Stimulated activated CD4-positive, alpha-beta T cell treated with anti-CD3 and anti-CD28 coated beads, Interleukin-1b, Interleukin-23, amount 100 ng/mL, for 1 hour (primary cell): ENCODE results near the gene GALNT10.
"Not testable (repeated sequence)": the region's sequence is repeated elsewhere in the genome, so short reads cannot be mapped to it uniquely, and the experiment has no call there.

ENCODE experiments used
- DNase-seq, 2 donors: peaks; one replicate each; pipeline ENCODE4 v3.0.0-alpha.2; 2020; ENCODE audit warnings: low read depth in 2 of 2

Gene GALNT10

DNA sequence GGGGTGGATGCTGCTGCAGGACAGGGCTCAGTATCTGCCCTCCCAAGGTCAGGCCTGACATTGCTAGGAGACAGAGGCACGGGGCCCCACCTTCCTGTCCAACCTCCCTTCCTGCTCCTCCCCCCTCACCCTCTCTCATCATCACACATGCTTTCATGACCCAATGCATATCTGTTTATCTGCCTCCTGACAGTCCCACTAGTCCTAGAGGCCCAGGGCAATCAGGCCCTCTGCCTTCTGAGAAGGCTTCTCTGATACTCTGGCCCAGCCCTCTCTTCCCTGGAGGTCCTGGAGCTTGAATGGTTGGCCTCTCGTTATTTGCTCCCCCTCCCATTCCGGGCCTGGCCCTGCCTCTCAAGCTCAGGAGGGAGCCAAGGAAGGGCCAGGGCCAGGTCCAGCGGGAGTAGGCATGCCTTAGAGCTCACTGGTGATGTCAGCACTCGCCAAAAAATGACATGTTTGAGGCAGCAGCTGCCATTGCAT, 164.6 kb downstream of the GALNT10 start:
- DNase-seq, result no peak

DNA sequence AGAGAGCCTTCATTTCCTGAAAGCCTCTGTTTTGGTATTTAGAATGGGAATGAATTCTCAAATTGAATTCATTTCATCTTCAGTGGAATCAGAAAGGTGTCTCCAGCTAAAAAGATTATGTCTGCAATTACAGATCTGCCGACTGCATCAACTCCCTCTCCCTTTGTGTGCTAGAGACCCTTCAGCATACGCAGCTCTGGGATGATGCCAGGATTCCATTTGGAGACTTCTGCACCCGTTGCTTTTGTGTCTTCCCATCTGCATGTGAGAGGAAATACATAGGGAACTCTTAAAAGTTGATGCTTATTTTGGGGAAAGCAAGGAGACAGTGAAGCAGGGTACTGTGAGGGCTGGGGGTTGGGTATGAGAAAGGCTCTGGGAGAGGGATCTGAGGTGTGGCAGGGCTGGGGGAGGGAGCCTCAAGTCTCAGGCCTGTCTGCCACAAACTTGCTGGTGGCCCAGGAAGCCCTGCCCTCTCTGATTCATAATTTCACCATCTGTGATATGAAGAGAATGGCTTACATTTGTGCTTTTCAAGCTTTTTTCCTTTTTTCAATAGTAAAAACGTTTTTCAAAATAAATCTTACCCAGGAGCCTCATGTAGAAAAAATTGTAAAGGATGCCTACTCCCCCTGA, 165.6 kb downstream of the GALNT10 start:
- no peak for DNase-seq

DNA sequence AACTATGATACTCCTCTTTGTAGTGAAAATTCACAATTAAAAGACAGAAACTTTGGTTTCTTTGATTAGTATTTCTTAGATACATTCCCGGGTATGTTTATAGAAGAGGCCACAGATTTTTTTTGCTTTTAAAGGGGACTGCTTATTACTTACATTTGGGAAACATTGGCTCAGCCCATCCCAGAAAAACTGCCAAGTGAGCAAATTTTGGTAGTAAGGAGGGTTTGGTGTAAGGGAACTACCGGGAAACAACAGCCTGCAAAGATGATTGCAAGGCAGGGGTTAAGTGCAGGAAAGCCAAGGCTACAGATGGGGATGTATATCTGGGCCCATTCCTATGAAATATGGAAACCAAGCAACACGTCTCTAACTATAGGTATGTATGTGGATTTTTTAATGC, 166.4 kb downstream of the GALNT10 start:
- no peak for DNase-seq

DNA sequence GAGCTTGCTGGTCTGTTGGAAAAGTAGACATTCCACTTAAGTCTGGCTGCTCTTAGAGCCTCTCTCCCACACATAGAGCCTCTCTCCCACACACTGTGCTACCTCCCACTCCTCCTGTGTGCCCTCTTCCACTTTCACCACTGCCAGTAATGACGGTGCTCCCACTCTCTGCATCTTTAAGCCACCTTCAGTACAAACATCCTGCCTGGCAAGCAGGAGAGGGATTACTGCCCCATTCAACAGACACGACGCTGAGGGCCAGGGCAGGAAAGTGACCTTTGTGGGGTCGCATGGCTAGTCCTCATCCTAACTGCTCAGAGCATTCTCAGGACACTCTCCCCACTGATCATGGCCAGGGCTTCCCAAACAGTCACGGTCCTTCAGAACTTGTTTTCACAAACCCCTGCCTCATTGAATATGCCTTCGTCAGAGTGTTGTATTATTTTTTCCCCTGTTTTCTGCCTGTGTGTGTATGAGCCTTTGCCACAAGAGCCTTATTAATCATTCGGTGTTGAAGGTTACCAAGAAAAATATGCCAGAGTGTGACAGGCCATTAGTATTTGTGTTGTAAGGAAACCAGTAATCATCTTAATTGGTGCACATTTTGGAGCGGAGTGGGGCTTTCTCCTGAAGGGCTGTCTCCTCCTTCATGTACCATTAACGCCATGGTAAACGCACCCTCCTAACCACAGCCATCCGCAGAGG, 168.1 kb downstream of the GALNT10 start:
- DNase-seq, result no peak

DNA sequence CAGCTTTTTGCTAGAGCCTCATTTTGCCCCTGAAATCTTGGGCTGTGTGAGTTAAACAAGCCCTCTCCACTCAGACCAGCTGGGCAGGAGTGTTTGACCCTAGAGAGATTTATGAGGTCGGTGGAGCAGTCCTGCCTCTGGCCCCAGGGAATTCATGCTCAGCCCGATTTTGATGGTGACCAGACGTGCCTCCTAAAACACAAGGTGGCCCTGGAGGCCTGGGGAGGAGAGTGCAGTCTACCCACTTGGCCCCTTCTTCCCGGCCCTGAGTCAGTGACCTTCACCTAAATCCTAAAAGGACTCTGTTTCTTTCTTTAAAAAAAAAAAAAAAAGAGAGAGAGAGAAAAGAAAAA, 168.7 kb downstream of the GALNT10 start:
- no peak for DNase-seq

DNA sequence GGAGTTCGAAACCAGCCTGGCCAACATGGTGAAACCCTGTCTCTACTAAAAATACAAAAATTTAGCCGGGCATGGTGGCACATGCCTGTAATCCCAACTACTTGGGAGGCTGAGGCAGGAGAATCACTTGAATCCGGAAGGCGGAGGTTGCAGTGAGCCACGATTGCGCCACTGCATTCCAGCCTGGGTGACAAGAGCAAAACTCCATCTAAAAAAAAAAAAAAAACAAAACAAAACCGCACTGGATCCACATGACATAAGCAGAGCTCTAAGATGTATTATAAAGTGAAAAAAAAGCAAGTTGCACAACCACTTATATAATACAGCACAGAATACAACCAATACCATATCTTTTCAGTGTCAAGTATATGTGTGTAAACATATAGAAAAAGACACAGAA, 169.7 kb downstream of the GALNT10 start:
- not testable (repeated sequence) for DNase-seq

DNA sequence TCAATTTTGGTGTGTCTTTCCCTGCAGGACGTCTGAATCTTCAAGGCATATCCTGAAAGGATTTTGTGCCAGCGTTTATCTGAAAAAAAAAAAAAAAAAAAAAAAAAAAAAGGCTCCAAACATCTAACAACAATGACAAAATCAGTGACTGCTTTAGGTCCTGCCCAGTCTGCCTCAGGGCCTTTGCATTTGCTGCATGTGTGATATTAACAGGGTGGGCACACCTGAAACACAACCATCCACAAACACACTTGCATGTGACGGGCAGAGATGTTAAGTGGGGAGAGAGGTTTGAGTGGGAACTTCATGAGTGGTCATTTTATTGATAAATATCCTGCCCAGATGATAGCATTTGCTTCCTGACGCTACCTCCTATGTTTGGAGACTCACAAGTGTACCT, 172.9 kb downstream of the GALNT10 start:
- no peak for DNase-seq

DNA sequence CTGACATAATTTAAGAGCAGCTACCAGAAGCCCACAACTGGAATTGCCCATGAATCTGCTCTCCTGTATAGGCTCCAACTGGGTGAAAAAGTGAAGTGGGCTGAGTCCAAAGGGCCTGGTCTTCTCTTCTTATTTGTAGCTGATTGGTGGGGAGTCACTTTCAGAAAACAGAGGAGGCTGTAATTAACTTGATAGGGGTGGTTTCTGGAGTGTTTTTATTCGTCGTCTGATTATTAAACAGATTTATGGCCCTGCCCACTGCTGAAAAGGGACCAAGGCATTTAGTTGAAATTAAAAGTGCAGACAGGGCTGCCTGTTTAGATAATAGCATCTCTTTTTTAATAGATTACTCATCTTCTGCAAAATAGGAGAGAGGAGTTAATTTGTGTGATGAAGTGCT, 174.2 kb downstream of the GALNT10 start:
- DNase-seq, result no peak

DNA sequence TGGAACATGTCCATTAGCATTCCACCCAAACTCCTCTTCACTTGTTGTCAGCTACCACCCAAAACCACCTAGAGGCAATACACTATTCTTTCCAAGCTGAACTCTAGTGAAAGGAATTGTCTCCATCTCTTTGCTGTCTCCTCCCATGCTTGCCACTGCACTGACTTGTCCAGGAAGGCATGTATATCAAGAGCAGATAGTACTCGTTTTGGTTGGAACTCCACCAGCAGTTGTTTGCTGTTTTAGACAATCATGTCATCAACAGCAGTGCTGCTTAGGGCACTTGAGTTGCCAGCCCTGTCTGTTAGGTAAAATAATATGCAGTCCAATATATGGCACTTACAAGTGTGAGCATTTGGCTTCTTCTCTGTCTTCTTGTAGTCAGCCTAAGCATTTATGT, 175.3 kb downstream of the GALNT10 start:
- no peak for DNase-seq

DNA sequence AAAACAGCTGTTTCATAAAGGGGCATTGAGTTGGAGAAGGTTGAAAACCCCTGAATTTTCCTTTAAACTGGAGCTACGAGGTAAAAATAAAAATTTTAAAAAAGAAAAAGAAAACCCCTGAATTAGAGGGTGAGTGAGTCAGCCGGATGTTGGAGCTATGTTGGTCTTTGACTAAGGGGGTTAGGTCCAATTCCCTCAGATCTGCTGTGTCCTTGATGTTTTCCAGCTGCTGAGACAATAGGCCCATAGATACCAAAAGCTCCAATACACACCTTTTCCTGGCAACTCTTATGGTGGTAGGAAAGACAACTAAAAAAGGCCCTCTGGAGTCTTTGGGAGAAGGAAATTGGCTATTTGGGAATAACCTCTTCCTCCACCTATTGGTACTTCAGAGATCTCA, 175.8 kb downstream of the GALNT10 start:
- no peak for DNase-seq

DNA sequence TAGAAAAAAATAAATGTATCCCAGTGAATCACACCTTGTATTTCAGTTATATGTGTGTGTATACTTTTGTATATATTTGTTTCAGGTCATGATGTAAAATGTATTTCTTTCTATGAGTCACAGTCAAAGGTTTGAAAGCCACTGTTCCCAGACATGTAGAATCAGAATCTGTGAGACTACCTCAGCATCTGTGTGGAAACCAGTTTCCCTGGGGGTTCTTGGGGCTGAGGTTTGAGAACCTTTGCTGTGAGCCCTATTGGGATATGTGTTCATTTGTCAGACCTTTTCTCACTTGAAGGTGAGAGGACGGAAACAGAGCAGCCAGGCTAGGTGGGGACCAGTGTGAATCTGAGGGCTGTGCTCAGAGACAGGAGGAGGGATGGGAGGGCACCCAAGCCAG, 176.6 kb downstream of the GALNT10 start:
- no peak for DNase-seq

DNA sequence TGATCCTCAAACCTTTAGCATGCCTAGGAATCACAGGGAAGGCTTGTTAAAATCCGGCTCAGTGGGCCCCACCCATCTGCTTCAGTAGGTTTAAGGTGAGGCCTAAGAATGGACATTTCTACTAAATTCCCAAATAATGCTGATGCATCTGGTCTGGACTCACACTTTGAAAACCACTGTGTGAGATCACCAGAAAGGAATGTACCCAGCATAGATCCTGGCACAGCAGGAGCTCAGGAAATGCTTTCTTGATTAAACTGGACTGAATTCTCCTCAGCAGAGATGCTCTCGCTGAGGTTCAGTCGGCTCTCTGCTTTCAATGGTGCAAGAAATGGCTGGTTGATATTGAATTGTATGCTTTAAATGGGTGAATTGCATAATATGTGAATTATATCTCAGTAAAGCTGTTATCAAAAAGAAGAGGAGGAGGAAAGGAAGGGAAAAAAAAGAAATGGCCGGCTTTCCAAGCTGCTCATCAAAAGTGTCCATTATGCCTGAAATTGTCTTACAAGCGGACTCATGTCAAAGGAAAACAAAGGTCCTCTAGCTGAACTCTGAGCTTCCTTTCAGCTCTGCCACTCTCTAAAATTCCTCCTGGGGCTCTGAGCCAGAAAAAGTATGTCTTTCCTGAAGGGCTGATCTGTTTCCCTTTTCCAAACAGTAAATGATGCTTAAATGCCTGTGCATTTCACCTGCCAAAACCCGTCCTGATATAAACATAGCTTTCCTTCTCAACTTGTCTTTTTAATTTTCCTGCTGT, 177.7 kb downstream of the GALNT10 start:
- no peak for DNase-seq

DNA sequence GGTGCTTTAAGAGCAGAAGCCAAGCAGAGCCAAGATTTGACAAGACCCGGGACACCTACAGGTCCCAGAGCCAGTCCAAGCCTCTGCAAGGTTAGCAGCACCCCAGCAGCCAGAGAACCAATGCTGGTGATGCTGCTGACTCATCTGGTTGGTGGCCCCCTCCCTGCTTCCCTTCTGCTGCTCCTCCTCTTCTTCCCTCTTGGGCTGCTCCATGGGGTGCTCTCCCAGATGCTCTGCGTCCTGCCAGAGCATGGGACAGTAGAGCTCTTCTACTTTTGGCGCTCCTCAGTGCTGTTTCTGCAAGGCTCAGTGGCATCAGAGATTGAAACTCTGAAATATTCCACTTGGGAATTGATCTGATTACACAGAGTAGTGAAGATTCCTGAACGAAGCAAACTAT, 179.1 kb downstream of the GALNT10 start:
- no peak for DNase-seq

DNA sequence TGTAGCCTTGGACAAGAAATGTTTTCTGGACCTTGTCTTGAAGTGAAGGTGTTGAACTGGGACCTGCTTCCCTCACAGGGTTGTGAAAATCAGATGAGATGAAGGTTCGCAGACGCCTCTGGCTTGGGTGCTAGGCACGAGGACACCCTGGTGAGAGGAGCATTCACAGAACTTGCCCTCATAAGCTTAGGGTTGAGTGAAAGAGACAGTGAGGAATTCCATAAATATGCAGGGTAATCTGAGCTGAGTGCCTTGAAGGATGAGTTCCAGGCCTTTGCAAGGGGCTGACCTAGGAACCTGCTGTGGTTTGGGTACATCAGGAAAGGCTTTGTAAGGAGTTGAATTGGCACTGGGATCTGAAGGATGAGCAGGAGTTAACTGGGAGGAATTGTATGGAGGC, 179.6 kb downstream of the GALNT10 start:
- no peak for DNase-seq

DNA sequence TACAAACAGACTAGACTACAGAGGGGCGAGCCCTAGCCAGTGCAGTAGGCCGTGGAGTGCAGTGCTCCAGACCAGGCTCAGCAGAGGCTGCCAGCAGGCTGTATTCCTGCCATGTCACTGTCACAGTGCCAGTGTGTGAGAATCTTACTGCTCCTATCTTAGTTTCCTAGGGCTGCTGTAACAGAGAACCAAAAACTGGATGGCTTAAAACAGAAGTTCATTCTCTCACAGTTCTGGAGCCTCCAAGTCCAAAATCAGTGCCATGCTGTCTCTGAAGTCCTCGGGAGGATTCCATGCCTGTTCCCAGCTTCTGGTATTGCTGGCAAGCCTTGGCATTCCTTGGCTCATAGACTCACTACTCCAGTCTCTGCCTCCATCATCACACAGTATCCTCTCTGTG, 180.3 kb downstream of the GALNT10 start:
- DNase-seq, result no peak

DNA sequence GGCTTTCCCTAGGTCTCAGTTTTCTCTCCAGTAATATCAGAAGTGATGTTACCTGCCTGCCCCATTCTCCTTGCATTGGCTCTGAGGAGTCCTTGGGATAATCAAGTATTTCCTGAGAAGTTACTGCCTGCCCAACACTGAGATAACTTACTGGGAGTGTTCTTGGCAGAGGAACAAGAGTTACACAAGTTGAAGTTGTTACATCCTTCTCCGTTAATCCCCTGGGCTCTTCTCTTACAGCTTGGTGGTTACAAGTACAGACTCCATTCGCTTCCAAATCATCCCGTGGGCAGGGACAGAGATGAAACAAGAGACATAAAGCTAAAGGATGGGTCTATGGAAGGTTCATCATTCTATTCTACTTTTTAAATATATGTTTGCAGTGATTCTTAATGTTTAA, 181.2 kb downstream of the GALNT10 start:
- DNase-seq, result no peak

DNA sequence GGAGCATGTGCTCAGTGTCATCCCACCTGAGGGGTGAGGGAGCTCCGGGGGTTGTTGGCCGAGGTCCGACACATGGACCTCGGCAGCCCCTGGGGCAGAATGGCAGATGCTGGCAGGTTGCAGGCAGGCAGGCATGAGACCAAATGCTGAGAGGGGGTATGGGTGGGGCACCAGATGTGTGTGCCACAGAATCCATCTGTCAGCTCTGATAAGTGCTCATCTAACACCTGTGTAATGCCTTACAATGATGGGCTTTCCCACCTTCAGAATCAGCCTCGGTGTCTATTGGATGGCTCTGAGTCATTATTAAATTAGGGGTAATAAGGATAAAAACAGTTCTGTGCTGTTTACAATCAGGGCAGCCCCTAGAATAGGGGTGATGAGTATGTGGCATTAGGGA, 182.1 kb downstream of the GALNT10 start:
- no peak for DNase-seq

DNA sequence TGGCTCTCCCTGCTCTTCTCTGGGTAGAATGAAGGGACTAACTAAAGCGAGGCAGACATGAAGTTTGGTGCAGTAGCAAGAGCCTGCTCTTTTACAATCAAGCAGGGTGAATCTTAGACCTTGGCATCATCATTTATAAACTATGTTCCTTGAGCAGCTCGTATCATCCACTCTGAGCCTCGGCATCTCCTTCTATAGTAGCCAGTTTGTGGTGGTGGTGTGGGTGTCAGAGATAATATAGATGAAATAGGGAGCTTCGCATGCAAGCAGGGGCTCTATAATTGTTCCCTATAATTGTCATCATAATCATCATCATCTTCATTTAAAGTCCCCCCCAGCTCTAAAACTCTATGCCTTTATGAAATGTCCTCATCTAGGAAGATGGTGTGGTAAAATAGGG, 182.8 kb downstream of the GALNT10 start:
- DNase-seq, result no peak

DNA sequence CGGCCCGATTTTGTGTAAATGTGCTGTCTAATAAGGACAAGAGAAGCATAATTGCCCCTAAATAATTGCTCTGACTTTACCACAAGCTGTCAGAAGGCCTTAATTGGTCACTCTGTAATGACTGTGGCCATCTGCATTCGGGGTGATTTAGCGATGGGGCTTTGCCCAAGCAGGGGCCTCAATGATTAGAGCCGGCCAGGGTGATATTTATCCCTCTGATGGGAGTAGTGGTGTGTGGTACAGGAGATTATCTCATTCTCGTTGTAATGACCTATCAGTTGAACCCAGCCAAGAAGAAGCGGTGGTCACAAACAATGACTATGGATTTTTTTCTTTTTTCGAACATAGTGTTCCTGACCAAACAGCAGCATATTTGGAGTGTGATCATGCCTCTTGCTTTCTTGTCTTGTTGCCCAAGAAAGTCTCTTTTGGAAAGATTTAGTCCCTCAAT, 183.2 kb downstream of the GALNT10 start:
- DNase-seq, result no peak

DNA sequence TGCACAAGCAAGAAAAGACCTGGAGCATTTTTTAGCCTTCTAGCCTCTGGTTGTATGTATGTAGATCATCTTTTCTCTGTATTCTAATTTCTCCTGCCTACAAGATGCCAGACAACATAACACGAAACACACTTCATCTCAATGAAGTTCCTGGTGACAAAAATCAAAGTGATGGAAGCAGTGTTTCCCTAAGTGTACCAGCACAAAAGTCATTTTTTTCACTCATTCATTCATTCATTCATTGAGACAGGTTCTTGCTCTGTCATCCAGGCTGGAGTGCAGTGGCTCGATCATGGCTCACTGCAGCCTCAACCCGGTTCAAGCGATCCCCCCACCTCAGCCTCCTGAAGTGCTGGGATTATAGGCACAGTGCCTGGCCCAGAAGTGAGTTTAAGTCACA, 183.7 kb downstream of the GALNT10 start:
- no peak for DNase-seq

DNA sequence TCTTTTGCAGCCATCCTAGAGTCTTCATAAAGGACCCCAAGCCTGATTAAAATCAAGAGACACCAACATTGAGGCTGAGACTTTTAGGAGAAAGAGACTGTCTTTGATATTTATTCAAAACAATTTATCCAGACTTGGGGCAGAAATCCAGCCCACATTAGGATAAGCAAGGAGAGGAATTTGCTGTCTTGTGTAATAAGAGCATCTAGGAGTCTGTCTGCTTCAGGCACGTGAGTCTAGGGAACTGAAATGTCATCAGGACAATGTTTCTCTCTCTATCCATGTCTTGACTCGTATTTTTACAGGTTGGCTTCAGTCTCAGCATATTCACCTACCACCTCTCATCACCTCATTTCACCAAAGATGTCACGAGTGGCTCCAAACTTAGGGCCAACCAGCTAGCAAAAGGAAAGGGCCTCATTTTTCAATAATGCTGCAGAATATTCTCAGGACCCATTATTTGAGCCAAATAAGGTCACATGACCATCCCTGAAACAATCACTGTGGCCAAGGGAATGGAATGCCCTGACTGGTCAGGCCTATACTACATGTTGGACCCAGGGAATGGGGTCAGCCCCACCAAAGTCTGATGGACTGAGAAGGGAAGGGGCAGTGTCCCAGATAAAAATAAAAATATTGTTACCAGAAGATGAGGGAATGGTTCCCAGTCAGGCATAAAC, 184.9 kb downstream of the GALNT10 start:
- no peak for DNase-seq

DNA sequence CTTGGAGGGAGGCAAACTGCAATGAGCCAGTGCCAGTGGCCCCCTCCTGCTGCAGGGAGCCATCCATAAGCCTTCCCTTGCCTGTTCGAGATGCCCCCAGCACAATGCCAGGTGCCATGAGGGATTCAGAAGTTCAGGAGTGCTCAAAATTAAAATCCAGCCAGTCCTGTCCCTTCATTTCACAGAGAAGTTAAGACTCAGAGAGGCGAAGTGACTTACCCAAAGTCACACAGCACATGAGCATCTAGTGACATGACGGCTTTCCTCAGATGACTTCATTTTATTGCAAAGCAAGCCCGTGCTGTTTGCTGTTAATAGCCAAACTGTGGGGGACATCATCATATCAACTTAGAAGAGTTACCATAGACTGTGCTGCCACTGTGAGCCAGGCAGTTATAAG, 185.9 kb downstream of the GALNT10 start:
- no peak for DNase-seq
